ELF-1 (cell line): Measurements from ENCODE around the gene ASCL2.
"Not testable (repeated sequence)": the region's sequence is repeated elsewhere in the genome, so short reads cannot be mapped to it uniquely, and the experiment has no call there.

Source experiments
- DNase-seq: peaks from one replicate; pipeline ENCODE4 v3.0.0-alpha.2; 2016; ENCODE audit warnings: low read depth, low spot score

Gene ASCL2

DNA sequence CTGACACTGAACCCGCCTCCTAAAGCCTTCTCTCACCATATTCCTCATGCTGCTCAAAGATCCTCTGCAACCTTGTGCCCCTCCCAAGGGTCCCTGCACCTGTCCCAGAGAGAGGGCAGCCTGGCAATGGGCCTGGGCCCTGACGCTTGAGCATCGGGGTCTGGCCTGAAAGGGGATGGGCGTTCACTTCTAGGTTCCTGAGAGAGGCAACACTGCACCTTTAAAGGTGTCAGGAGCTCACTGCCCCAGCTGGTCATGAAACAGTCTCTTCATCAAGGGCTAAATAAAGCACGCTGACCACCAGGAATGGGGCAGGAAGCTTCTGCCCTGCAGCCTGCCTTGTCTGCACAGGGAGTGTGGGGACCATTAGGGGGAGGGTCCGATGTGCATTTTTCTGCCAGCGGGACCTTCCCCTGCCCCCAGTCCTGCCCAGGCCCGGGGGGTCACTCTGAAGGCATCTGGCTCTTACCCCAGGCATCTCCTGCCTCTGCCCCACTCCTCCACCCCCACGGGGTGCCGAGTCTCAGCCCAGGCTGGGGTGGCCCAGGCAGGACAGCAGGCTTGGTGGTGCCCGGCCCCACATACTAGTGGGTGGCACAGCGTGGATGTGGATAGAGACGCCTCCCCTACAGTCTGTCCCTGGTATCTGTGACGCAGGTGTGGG lies 27.9 kb upstream of the ASCL2 start:
- DNase-seq = peak; percentile 0

DNA sequence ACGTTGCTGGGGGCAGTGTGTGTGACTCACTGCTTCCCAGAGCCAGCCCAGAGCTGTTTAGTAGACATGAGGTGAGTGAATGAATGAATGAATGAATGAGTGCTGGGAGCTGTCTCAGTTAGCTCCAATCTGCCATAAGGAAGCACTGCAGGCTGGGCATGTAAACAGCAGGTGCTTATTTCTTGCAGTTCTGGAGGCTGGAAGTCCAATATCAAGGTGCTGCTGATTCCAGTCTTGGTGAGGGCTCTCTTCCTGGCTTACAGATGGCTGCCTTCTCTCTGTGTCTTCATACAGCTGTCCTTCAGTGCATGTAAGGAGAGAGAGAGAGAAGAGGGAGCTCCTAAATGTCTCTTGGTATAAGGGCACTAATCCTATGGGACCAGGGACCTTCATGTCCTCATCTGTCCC lies 27.2 kb upstream of the ASCL2 start:
- peak; percentile 0 for DNase-seq

DNA sequence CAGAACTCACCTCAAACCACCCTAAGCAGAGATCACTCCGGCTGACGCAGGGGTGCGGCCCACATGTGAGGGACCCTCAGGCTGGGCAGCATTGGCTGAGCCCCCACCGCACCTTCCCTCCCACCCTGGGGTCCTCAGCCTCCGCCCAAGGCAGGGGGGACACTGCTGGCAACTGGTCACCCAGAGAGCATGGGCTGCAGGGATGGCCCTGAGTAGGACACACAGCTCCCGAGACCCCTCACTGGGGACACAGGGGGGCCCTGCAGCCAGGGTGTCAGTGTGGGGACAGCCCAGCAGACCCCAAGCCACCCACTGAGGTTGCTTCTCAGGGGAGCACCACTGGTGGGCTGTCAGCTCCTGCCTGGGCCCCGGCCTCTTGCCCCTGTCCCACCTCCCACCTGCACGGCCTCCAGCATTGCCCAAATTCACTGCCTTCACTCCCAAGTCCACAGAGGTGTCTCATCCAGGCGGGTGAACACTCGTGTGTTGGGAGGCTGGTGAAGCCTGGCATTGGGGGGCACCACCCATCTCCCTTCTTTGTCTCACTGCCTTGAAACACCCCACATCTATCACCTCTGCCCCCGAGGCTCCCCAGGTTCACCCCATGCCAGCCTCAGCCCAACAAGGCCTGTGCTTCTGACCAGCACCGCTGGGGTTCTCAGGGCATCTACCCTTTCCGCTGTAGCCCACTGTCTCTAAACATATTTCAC lies 26.7 kb upstream of the ASCL2 start:
- peak; percentile 0 for DNase-seq

DNA sequence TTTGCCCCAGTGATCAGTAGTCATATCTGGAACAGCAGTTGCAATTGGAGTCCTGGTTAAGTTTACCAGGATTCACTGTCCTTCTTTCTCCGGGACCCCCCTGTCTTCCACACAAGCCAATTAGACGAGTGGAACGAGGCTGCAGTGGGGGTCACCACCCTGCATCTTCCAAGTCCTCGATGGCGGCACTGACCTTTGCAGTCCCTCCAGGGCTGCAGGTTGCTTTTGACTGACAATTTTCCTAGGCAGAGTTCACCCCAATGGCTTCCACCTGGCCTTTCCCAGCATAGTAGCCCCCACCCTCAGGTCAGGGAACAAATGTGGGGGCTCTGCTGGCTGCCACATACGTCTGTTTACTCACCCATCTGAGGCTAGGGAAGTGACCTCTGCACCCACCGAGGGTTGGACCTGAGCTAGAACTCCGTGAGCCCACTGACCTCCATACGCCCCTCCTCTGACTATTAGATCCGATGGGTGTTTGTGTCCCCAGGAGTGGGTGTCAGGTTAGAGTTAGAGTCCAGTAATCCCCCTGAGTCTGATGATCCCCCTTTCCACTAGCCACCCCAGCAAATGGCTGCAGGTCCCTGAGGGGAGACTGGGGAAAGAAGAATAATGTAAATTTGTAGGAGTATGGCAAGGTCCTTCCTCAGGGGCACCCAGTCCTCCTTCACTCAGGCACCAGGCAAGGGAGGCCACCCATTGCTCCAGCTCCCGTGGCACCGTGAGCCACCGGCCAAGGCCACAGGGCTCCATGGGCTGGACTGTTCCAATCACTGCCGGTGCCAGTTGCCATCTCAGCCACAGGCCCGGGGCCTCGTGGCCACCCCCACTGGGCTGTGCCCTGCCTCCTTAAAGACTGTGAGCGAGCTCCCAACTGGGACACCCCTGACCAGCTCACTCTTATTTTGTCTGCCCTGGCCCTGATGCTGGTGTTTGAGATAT lies 25.9 kb upstream of the ASCL2 start:
- DNase-seq = no peak

DNA sequence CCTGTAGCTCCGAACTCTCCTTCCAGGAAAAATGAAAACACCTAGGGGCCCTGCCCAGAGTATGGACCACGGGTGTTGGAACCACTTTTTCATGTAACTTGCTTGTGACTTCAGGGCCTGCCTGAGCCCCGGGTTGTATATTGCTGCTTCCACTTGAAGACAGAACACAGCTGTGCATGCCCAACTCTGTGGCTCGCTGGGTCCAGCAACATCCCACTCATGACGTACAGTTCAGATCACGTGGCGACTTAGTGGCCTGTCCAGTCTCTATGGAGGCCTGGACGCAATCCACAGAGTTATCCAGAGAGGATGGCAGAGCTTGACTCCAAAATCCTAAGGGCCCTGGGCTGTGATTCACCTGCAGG lies 24.5 kb upstream of the ASCL2 start:
- DNase-seq = no peak

DNA sequence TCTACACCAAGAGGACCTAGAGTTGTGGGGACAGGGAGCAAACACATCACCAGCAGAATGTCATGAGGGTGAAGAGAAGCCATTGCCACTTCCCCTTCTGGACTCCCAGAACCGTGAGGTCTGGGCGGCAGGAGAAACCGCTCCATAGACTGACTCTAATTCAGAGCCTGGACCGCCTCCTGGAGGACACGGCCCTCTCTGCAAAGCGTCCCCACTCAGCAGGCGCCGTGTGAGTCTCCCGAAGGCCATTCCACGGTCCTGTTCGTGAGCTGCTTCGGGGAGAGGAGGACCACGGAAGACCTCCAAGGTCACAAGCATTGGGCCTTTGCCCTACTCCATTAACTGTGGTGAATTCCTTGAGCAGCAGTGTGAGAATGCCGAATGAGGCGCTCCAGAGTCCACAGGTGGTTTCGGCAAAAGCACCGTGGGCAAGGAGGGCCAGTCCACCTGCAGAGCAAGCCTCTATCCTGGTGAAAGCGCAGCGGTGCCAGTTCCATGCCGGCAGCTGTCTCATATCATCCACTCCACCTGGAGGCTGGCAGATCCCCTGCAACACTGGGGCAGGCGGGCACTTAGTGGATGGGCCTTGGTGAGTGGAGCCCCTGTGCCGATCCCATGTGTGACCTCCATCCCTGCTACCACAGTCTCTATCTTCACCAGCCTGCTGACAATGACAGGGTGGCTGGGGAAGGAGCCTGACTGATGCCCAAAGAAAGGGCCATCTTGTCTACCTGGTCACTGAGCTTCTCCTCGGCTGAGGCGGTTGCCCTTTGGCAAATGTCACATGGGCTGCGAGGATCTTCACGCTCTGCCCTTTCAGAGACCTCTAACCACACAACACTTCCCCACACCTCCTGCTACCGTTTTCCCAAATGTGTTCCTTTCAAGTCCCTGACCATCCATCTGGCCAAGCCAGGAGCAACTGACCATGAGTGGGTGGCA lies 23.9 kb upstream of the ASCL2 start:
- peak; percentile 1 for DNase-seq

DNA sequence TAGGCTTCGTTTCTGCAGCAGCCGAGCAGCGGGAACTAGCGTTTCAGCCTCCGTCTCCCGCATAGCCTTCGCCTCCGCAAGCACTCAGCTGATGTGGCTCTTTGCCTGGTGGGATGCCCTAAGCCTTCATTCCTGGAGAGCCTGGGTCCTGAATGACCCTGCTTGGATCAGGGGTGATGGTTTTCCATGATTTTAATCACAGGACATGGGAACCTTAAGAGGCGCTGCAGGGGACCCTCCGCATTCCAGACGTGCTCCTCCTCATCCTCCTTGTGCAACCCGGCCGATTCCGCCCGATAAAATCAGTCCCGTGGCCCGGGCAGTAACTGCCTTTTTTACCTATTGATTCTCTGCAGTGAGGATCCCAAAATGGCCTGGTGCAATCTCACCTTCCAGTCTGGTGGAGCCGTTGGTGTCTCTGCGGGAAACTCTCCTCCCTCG lies 23.2 kb upstream of the ASCL2 start:
- peak; percentile 12 for DNase-seq

DNA sequence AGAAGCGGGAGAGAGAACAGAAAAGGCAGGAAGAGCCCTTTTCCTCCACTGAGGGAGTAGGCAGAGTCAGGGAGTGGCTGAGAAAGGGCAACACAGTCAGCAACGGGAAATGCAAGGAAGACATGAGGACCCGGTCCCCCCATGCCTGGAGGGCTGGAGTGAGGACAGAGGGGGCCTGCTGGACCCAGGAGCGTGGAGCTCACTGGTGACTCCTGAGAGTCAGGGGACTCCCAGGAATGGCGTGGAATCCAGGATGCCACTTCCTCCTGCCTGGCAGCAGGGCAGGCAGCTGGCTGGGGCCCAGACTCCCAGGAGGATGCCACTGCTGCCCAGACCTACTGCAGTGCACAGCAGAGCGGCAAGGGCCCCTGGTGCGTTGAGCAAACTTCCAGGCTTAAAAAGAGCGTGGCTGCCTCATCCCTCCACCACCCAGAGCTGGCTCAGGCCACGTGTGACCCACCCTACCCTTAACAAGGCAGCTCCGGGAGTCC lies 20.0 kb upstream of the ASCL2 start:
- DNase-seq = no peak

DNA sequence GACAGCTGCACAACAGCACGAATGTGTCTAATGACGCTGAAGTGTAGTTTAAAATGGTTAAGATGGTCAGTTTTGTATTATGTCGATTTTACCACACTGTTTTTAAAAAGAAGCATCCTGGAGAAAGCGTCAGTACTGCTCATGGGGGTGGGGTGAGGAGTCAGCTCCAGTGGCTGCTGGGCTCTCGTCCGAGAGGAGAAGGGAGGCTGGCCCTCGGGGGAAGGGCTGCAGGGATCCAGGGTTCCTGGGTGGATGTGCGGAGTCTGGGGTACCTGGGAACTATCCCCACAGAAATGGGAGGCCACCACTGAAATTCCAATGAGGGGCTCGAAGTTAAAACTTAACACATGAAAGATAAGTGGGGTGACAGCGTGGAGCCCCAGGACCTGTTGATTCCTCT lies 19.5 kb upstream of the ASCL2 start:
- DNase-seq = no peak

DNA sequence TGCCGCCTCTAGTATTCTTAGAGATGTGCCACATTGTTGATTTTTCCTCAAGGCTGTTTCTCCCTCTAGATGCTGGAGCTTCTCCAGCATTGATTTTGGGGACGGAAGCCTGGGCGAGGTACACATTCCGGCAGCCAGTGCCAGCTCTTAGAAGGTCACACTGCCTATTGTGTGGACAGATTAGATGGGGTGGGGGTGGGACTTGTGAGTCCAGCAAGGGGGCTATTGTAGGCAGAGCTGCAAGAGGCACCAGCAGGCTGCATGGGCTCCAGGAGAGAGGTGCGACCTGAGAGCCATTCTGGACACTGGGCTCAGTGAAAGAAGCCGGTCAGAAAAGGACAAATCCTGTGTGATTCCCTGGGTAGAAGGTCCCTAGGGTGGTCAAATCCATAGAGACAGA lies 19.0 kb upstream of the ASCL2 start:
- no peak for DNase-seq

DNA sequence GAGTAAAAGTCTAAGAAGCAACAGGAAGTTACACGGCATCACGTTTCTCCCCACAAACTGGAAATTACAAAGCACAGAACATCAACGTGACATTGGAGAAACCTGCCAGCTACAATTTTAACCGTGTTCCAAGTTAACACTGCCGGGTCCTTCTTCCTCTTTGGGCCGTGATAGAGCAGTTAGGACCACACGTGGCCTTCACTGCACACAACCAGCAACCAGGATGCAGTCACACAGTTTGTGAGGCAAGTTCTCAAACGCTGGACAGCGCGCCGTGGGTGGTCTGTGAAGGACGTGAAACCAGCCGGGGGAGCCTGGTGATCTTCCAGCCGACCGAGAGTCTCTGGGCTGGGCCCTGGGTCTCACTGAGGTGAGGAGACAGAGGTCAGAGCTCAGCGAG lies 16.7 kb upstream of the ASCL2 start:
- no peak for DNase-seq

DNA sequence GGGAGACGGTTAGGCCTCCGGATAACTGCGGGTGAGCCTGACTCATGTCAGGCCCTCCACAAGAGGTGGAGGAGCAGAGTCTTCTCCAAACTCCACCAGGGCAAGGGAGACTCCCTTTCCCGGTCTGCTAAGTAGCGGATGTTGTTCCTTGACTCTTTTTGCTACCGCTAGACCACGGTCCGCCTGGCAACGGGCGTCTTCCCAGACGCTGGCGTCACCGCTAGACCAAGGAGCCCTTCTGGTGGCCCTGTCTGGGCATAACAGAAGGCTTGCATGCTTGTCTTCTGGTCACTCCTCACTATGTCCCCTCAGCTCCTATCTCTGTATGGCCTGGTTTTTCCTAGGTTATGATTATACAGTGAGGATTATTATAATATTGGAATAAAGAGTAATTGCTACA lies 16.0 kb upstream of the ASCL2 start:
- DNase-seq = not testable (repeated sequence)

DNA sequence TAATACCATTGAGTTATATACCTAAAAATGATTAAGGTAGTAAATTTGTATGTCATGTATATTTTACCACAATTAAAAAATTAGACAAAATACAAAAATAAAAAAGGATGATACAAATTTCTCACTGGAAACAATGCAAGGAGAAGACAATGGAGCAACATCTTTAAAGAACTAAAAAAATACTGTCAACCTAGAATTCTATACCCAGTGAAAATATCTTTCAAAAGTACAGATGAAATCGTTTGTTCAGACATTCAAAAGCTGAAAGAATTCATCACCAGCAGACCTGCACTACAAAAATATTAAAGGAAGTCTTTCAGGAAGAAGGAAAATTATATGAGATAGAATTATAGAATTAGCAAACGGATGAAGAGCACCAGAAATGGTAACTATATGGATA lies 9.8 kb upstream of the ASCL2 start:
- DNase-seq = no peak

DNA sequence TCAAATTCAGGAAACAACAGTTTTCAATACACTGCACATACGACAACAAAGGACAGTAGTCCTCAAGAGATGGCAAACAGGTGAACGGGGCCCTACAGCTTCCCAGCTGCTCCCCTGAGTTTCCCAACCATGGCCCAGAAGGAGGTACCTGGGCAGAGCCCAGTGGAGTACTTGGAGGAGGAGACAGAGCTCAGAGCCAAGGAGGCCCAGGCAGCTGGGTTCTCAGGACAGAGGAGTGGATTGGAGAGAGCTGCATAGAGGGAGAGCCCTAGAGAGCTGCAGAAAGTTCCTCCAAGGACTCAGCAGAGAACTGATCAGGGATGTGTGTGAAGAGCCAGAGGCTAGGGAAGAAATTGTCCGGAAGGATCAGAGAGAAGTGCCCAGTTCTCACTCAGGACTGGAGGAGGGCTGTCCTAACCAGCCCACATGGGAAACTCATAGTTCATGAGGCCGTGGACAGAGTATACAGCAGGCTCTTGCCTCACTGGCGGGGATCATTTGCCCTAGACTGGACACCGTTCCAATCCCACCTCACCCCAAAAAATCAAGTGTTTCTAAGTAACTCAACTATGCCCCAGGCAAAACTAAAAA lies 7.6 kb upstream of the ASCL2 start:
- DNase-seq = peak; percentile 2

DNA sequence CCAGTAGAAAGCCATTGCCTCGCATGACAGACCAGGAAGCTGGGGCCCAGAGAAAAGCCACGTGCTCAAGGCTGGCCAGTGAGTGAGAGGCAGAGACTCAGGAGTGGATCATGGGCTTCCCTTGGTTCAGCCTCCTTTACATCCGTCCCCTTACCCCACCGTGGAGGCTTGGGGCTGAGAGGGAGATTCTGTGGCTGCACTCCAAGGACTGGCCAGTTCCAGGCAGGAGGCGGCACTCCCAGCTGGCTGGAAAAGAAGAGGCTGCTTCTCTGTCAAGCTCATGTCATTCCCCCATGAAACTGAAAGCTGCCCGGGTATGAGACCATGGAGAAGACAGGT lies 6.6 kb upstream of the ASCL2 start:
- DNase-seq = no peak

DNA sequence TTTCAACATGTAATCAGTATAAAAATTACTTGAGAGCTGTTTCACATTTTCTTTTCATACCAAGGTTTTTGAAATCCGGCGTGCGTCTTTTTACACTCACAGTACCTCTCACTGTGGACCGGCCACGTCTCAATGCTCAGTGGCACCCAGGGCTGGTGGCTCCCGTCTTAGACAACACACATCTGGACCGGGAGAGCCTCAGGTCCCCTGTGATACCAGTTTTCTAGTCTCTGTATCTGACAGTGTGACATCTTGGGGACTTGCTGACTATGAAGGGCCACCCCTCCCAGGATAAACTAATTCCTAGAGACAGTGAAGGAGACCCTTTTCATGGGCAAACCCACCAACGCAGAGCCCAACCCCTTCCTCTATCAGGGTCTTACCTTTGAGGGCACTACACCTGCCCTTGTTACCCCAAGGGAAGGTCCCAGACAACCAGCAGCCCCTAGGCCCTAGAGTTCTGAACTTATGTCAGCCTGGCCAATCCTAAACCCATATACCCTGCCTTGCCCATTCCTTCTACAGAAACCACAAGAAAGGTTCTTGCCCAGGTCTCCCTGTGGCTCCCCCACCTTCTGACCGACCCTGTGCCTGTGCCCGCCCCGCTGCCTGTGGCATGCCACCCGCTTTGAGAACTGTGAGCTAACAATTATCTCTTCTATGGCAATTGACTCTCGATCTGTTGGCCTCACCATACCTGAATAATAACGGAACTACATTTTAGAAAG lies 6.1 kb upstream of the ASCL2 start:
- no peak for DNase-seq

DNA sequence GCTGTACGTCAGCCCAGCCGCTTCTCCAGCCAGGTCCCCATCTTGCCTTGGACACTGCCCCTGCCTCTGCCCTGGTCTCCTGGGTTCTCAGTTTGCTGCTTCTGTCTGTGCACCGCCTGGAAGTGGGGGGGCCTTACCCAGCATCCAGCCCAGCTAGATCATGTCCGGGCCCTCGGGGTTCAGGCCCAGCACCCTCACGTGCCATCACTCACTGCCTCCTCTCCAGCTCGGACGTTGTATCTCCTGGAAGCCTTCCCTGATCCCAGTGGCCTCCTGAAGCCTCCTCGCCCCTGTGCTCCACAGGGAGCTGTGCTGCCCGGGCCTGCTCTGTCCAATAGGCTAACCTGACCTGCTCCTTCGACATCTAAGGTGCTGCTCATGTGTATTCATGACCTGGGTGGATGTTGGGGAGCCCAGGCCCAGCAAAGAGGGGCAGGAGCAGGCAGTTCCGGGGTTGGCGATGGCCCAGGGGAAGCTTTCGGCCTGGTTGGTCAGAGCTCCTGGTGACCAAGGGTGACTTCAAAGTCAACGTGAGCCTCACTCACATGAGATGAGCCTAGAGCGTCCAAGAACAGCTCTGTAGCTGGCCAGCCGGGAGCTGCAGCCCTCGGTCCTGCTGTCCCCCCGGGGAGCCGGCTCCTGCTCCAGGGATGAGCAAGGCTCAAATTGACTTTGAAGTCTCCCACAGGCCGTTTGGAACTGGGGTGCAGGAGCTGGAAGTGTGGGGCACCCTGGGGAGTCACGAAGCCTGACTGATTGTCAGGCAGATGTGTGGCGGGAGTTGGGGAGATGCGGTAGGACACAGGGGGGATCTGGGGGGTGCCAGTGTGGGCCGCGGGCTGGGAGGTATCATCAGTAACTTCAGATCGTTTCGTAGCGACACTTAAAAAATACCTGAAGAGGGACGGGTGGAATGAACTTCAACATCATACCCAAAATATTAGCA lies 5.2 kb upstream of the ASCL2 start:
- DNase-seq = no peak

DNA sequence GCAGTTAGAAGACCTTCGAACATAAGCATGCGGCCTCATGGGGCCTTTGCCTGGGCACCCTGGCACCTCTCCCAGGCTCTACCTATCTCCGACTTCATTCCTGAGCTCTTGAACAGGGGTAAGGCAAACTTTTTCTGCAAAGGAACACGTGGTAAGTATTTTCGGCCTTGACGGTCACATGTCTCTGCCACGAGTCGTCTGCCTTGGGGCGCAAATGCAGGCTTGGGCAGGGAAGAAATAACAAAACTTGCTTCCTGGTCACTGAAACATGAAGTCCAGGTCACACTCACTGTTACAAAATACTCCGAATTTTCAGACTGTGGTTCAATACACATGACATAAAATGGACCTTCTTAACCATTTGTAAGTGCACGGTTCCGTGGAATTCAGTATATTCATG lies 3.4 kb upstream of the ASCL2 start:
- DNase-seq = no peak

DNA sequence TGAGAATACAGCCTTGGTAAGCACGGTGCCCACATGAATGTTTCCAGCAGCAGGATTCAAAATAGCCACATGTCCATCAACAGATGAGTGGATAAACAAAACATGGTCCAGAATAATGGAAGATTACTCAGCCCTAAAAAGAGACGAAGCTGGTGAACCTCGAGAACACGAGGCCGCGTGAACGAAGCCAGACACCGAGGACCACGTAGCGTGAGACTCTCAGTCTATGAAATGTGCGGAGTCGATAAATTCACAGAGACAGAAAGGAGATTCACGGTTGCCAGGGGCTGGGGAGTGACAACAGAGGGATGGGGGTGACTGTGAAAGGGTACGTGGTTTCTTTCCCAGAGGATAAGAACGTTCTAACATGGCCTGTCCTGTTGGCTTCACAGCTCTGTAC lies 2.9 kb upstream of the ASCL2 start:
- DNase-seq = no peak
